NCI-H2196 (cell line): Measurements from ENCODE around the gene GSTO2.

ENCODE experiments used
- DNase-seq: peaks from one replicate; lab custom pipeline; 2025; ENCODE audit not compliant: unreplicated experiment; lab: John Stamatoyannopoulos, UW

Gene GSTO2

DNA sequence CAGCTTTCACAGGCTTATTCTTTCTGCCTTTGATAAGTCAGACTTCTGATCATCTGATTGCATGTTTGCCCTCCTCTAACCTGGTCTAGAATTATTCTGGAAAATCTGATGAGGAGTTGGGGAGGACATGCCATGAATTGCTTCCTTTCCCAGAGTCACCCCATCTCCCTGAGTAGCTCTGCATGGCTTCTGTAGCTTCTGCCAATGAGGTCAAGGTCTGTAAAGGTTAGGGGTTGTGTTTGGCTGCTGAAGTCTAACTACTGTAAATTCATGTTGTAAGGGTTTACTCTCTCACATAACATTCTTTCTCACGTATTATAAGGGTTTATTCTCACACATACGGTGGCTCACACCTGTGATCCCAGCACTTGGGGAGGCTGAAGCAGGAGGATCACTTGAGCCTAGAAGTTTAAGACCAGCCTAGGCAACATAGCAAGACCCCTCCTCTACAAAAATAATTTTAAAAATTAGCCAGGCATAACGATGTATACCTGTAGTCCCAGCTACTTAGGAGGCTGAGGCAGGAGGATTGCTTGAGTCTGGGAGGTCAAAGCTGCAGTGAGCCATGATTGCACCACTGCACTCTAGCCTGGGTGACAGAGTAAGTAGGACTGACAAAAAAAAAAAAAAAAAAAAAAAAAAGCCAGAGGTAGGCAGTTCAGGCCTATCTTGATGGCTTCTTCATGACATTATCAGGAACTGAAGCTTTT lies 10.7 kb downstream of the GSTO2 start:
- no peak for DNase-seq

DNA sequence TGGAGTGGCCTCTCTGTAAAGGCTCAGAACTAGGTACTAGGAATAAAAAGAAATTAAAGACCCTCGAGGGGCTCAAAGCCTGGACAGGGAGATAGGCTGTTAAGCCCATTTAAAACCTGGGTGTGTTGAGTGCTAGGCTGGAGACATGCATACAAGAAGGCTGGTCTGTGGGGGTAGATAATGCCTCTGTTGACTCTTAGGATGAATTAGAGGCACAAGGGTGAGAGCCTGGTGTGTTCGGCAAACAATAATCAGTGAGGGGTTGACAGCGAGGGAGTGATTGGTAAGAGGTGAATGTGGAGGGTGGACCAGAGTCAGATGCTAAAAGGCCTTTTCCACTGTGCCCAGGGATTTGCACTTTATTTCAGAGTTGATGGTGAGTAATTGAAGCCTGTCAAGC lies 12.7 kb downstream of the GSTO2 start:
- DNase-seq: no peak

DNA sequence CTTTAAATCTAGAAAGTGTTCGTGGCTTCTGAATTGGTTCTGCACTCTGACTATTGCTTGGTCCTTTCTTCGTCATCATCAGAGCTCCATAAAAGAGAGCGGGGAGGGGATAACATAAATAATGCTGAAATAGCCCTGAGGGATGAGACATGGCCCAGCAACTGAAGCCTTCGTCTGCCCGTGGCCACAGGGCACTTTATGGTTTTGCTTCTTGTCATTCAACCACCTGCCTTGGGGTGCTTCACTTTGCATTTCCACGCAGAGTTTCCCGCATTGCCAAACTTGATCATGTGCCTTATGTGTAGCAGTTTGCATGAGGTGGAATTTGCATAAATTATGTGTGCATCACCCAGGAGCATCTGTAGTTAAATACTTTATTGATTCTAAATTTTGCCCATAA lies 15.9 kb downstream of the GSTO2 start:
- no peak for DNase-seq

DNA sequence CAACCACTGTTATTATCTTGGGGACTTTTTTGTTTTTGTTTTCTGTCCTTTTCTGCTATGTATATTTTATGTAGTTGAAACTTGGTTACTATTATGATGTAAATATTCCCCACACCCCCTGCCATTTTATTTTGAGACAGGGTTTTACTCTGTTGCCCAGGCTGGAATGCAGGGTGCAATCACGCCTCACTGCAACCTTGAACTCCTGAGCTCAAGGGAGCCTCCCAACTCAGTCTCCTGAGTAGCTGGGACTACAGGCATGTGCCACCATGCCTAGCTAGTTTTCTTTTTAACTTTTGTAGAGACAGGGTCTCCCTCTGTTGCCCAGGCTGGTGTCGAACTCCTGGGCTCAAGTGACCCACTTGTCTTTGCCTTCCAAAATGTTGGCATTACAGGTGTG lies 18.0 kb downstream of the GSTO2 start:
- DNase-seq: no peak

DNA sequence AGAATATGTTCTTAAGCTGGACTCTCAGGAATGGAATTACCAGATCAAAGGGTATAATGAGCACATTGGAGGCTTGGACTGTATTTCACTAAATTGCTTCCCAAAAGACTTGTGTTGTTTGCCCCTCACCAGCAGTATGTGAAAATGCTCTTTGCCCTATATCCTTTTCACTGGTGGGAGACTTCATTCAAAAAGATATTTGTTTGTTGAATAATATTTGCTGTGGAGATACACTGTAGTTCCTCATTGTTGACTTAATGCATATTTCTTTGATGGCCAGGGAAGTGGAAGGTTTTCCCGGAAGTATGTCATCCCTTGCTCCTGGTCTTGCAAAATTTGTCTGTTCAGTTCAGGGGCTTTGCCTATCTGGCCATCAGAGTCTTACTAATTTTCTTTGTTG lies 19.4 kb downstream of the GSTO2 start:
- DNase-seq: no peak

DNA sequence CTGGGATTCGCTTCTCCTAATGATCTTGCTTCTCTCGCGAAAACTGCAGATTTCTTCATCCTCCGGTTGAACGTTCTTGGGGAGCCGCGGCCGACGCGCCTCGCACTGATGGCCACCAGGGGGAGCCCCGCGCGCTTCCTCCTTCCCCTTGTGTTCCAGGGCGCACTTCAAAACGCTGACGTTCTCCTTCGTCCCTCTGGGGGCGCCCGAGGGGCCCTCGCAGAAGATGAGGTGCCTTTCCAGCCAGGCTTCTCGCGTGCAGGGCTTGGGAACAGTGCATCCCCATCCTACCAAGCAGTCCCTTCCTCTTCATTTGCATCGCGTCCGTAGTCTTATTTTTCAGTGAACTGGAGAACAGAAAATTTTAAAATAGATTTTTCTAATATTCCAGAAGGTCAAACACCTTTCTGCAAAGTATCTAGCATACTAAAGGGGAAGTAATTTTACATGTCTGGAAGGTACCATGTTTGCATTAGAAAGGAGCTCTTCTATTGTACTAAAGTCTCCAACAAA lies 22.5 kb downstream of the GSTO2 start:
- DNase-seq: peak; percentile 71

DNA sequence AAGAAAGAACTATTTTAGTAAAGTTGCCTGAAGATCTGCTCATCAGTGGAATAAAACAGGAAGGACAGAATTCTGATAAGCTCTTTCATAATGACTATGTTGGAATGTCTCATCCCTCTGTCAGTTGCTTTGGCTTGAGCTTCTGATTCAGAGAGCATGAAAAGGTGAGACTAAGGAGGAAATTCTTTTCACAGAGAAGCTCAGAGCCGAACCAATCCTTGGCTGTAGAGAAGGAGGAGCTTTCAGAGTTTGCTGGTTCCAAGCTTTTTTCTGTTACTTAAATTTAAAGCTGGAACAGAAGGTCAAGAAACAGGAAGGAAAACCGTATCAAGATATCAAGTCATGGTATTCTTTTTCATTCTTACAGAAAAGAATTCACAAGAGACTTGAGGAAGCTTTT lies 24.0 kb downstream of the GSTO2 start:
- DNase-seq: no peak

DNA sequence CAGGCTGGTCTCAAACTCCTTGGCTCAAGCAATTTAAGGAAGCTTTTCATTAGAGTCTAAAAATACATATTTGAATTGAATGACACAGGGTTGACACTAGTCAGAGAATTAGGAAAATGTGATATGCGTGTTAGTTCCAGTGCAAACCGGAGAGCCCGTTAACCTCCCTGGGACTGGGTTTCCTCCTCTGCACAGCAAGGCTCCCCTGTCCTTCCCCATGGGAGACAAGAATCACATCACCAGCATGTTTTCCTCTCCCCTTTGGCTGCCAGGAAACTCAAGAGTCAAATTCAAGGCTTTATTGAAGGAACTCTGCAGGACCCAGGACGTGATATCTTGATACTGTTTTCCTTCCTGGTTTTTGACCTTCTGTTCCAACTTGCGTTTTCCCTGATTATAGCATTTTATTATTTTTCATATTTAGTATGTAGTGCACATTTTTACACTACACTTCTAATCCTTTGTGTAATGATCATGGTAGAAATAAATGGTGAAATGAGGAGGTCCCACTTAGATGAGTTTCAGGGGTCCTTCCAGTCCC lies 24.9 kb downstream of the GSTO2 start:
- DNase-seq: no peak

DNA sequence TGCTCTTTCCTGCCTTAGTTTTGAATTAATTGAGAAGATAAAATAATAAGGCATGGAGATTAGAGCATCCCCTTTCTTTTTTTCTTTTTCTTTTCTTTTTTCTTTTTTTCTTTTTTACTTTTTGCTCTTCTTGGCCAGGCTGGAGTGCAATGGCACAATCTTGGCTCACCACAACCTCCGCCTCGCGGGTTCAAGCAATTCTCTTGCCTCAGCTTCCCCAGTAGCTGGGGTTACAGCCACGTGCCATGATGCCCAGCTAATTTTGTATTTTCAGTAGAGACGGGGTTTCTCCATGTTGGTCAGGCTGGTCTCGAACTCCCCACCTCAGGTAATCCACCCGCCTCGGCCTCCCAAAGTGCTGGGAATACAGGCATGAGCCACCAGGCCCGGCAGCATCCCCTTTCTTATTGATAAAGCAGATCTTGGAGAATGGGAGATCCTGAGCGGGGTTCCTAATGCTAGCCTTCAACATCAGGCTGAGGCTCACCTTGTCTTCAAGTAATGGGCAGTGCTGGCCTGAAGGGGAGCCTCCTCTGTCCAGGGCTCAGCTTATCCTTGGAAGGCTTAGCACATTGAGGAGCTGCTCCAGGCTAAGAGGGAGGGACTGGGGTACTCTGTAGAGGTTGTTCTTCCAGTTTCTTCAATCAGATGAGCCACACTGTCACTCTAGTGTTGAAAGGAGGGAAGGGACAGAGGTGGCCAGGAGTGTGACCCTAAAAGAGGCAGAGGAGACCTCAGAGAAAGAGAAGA lies 27.9 kb downstream of the GSTO2 start:
- DNase-seq: no peak

DNA sequence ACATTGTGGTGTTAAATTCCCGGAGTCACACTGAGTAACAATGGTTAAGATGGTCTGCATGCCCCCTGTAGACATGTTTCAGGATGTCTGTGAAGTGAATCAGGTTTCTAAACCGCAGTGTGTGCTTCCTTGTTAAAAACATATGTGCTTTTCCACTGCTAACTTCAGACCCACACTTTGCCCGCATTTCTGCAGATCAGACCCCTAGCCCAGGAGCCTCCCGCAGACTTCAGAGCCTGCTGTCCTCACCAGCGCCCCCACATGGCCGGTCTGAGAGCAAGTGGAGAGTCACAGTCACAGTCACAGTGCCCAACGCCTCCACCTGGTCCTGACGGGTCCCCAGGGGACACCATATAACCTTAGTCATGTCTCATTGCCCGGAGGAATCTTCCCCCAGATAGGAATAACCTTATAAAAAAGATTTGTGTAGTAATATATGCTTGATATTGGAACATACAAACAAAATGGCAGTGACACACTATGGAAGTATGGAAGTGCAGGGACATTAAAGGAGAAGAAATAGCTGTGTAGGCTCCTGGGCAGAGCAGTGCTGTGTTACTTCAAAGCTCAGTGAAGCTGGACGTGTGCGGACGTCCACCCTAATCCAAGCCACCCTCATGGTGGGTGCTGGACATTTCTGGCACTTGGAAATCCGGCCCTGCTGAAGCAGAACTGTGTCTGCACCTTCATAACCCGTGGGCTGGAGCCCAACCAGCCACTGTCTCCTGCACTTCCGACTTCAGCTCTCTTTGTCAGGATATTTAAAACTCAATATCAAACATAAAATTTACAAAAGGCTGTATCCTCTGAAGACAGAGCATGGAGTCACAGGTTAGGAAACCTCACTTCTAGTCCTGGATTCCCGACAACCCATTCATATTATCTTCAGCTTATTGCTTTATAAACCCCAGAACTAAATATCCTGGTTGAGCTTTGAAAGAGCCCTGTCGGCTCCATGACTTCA lies 29.0 kb downstream of the GSTO2 start:
- no peak for DNase-seq

DNA sequence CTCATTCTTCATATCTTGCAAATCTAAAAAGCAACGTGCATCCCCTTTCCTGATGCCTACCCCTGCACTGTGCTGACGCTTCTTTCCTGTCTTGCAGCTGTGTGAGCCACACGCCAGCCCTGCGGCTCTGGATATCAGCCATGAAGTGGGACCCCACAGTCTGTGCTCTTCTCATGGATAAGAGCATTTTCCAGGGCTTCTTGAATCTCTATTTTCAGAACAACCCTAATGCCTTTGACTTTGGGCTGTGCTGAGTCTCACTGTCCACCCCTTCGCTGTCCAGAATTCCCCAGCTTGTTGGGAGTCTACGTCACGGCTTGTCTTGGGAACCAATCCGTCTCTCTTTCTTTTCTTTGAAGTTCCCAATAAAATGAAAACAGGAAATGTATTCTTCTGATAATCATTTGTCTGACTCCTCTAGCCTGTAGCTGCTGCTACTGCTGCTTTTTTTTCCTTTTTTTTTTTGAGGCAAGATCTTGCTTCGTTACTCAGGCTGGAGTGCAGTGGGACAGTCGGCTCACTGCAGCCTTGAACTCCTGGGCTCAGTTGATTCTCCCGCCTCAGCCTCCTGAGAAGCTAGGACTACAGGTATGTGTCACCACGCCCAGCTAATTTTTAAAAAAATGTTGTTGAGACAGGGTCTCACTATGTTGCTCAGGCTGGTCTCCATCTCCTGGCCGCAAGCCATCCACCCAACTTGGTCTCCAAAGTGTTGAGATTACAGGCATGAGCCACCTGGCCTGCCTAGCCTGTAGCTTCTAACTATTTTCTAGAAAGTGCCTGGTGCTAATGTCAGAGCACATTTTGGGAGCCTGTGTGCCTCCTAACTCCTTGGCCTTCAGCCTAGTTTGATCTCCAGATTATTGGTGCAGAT lies 30.3 kb downstream of the GSTO2 start:
- DNase-seq: no peak

DNA sequence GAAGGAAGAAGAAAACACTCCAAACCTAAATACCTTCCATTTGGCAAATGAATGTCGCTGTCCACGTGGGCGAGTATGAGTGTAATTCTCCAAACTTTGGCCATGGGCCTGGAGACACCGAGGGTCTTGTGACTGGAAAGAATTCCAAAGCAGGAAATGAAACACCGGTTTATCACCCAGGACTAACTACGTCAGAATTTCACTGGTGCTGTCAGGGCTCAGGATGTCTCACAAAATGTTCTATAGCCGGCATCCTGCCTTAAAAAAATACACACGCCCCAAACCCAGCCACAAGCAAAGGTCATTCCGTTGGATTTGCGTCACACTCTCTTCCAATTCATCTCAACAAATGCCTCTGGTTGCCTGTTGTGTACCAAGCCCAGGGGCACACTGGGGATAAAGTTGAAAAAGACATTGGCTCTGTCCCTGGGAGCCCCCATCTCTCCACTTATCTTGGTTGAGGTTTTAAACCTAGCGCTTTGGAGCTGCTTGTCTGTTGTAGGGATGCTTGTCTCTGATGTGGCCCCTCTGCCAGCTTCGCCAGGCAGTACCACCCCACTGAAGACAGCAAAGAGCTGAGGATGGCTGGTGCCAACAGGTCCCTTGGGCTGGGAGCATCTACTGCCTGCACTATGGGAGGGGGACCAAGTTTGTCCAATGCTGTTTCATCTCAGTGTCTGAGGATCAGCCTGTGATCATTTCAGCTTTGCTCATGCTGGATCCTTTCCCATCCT lies 31.2 kb downstream of the GSTO2 start:
- no peak for DNase-seq

DNA sequence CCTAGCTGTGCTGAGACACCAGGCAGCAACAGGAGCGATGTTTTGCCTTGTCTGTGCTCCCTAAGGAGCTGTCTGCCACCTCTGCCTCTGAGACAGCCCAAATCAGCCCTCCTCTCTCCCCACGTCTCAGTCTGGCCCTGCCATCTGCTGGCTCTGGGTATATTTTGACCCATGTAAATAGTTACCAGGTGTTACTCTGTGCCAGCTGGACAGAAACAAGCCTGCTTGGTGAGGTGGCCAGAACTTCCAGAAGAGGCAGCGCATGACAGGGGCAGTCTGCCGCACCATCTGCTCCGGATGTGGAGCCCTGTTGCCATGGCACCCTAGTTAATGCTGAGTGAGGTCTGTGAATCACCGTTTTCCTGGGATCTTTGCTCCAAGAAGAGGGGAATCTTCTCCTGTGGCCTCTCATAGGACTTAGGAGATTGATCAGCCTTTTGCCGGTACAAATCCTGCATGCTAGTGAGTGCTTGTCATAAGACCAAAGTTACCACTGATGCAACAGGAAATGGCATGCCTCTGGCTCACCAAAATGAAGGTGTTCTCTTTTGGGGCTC lies 31.8 kb downstream of the GSTO2 start:
- peak; percentile 84 for DNase-seq

DNA sequence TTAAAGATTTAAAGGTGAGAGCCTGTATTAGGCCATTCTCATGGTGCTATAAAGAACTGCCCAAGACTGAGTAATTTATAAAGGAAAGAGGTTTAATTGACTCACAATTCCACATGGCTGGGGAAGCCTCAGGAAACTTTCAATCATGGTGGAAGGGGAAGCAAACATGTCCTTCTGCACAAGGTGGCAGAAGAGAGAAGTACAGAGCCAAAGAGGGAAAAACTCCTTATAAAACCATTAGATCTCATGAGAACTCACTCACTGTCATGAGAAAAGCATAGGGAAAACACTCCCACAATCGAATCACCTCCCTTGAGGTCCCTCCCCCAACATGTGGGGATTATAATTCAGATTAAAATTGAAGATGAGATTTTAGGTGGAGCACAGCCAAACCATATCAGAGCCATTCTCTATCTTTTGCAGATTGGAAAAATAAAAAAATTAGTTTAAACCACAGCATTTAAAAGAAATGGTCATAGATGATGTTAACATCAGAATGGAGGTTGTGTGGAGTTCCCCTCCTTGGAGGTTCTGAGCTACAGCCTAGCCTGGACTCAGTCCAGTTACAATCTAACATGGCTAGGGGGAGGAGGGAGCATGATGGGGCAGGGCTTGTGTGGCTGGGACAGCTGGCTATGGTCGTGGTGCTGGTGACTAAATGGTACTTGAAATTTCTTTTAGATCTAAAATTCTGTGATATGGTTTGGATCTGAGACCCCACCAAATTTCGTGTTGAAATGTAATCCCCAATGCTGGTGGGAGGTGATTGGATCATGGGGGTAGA lies 33.1 kb downstream of the GSTO2 start:
- DNase-seq: no peak

DNA sequence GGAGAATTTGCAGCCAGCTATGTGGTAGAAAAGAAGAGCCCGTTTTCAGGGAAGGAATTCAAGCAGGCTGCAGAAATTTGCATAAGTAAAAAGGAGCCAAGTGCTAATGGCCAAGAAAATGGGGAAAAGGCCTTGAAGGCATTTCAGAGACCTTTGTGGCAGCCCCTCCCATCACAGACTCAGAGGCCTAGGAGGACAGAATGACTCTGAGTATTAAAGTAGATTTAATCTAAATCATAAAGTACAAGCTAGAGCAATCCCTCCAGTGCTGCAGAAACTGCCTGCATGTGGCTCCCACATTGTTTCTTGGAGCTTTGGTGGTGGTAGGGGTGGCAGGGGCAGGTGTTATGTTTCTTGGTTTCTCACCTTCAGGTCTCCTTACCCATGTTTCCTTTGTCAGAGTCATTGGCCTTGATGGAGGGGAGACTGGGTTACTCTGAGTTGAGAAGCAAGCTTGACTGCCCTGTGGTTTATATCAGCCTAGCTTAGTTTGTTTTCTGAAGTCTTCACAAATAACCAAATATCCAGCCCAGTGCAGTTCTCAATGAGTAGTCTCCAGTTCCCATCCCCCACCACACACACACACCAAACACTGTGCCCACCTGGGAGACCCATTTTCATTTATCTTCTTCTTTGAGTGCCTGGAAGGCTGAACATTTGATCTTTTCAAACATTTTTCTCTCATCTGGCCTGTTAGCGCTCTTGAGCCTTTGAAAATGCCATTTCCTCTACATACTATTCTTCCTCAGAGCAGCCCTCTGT lies 34.8 kb downstream of the GSTO2 start:
- no peak for DNase-seq

DNA sequence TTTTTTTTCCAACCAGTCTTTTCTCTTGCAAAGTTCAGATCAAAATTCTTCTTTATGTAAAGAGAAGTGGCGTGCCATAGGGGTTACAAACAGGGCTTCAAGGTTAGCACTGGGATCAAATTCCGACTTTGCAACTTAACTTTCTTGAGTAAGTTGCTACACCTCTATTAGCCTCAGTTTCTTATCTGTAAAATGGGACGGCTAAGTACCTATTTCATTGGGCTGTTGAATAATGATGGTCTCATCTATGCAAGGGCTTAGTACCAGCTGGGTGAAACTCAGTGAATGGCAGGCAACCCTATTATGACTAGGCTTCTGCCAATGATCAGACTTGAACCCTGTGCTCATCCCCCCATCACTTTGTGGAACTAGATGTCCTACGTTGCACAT lies 35.4 kb downstream of the GSTO2 start:
- no peak for DNase-seq

DNA sequence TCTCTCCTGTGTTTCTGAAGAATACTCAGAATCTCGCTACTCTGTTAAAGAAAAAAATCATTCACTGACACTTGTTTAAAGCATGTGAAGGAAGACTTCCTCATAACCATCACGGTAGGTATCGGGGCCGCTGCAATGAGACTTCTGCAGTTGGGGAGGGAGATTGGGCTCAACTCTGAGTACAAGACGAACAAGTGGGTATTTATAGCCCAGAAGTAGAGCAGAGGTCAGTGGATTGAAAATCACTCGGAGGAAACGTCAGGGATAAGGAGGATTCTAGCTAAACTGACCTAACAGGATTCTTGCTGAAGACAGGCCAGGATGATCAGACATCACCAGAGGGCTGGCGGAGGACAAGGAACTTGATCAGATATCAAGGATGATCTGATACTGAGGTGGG lies 35.9 kb downstream of the GSTO2 start:
- DNase-seq: no peak

DNA sequence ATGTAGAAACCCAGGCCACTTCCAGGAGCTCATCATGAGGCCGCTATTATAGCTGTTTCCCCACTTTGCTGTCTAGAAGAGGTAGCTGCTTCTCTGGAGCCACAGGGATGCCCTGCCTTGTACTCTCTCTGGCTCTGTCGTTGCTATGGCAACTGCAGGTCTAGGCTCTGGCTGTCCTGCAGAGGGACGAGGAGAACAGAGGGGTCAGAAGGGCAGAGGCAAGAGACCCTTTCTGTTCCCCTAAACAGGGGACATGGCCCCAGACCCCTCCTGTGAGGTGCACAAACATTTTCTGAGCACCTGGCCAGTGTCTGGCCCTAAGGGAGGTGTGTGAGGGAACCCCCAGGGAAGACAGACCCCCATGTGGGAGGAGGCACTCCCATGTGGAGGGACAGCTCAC lies 37.9 kb downstream of the GSTO2 start:
- DNase-seq: no peak
